NCI-H2196 (cell line): ENCODE data around the gene LRRC52.
"Not testable (repeated sequence)": the region's sequence is repeated elsewhere in the genome, so short reads cannot be mapped to it uniquely, and the experiment has no call there.

ENCODE experiments used
- DNase-seq: peaks from one replicate; lab custom pipeline; 2025; ENCODE audit not compliant: unreplicated experiment; lab: John Stamatoyannopoulos, UW

Gene LRRC52

GRCh38 chr1:165580931-165581871 is 37.4 kb downstream of the LRRC52 start:
- DNase-seq: no peak

GRCh38 chr1:165581926-165582325 is 38.1 kb downstream of the LRRC52 start:
- DNase-seq: no peak

GRCh38 chr1:165586398-165586797 is 42.6 kb downstream of the LRRC52 start:
- no peak for DNase-seq

- DNase-seq: not testable (repeated sequence)
Observed at GRCh38 chr1:165591391-165591790, 47.6 kb downstream of the LRRC52 start.

- DNase-seq: peak; percentile 83
Observed at GRCh38 chr1:165592945-165593823, 49.4 kb downstream of the LRRC52 start.

GRCh38 chr1:165595246-165595938 is 51.6 kb downstream of the LRRC52 start:
- DNase-seq: no peak

GRCh38 chr1:165597883-165598675 is 54.3 kb downstream of the LRRC52 start:
- peak; percentile 95 for DNase-seq

- DNase-seq: peak; percentile 28
Observed at GRCh38 chr1:165598676-165599059, 54.9 kb downstream of the LRRC52 start.

GRCh38 chr1:165600793-165601192 is 57.0 kb downstream of the LRRC52 start:
- DNase-seq: no peak

- DNase-seq: no peak
Observed at GRCh38 chr1:165603810-165604209, 60.0 kb downstream of the LRRC52 start.

DNA sequence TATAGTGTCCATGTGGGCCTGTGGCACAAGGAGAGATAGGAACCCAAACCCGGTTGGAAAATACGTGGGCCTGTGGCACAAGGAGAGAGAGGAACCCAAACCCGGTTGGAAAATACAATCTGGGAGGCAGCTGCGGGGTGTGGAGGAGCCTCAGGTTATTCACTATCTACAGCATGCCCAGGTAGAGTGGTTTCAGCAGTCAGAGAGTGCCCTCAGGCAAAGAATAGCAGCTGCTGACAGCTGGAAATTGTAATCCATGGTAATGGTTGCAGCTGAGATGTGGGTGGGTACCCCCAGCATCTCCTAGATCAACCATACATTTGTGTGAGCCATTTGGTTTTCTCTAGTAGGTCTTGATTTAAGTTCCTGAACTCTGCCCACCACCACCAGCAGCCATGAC is 61.4 kb downstream of the LRRC52 start:
- DNase-seq: no peak

- not testable (repeated sequence) for DNase-seq
Observed at GRCh38 chr1:165606676-165607075, 62.9 kb downstream of the LRRC52 start.

DNA sequence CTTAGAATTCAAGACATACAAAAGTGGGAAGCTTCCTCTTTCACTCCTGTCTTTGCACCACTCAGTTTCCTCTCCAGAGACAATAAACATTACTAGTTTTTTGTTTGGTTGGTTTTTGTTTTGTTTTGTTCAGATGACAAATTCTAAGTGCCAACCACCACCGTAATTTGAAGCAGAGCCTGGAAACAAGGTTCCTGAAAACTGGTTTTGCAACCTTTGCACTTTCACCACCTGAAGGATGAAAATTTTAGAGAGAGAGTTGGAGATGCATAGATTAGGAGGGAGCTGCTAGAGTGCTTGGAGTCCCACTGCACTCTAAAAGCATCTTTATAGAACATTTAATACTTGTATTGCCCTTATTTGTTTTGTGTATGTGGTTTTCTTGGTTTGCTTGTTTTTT is 67.1 kb downstream of the LRRC52 start:
- DNase-seq: no peak

DNA sequence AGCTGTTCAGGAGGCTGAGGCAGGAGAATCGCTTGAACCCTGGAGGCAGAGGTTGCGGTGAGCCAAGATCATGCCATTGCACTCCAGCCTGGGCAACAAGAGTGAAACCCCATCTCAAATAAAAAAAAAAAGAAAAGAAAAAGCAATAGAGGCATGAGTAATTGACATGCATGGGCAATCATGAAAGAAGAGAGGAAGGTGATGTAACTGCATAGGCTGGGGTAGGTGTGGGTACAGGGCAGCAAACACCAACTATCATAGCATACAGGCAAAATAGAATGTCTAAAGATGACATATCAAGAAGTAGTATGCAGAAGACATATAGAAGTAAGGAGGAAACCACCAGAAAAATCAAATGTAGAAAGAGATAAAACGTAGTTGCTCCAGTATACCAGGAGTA is 68.3 kb downstream of the LRRC52 start:
- no peak for DNase-seq
